B cell (primary cell): ENCODE data around the gene CCM2. TPM values are rescaled to one million over a fixed set of nuclear protein-coding genes. Genes with fewer than 3 reads are reported as not detected.

Experiments
- ATAC-seq: fragments of 200-7000 bp; cut with Tn5 transposase; one replicate; pipeline ENCODE4 v1.10.0; 2021; ENCODE audit warnings: low read depth, mild to moderate bottlenecking, moderate number of reproducible peaks, moderate library complexity
- CTCF ChIA-PET: fragments of 350-600 bp; sonication (Branson Sonifier 250); formaldehyde crosslinking; loops from one replicate; lab custom pipeline; 2021; ENCODE audit warnings: antibody characterized with exemption, inconsistent platforms; lab: Charles Lee
- POLR2A ChIA-PET: fragments of 350-600 bp; sonication (Branson Sonifier 250); formaldehyde crosslinking; loops from one replicate; lab custom pipeline; 2021; ENCODE audit warnings: antibody characterized with exemption; lab: Charles Lee
- DNase-seq: peaks from one replicate; pipeline ENCODE4 v3.0.0; 2013
- H2AFZ ChIP-seq: 2 replicates; pipeline ENCODE4 v1.6.1; 2012; ENCODE audit warnings: mild to moderate bottlenecking, low read depth, low read length; ENCODE audit not compliant: insufficient read depth, poor library complexity, severe bottlenecking
- H3K27ac ChIP-seq, 2 donors: 1 replicate in 1 of 2; 2 replicates in 1 of 2; pipeline ENCODE4 v1.5.1; 2012 to 2013; ENCODE audit warnings: low read length in 2 of 2, mild to moderate bottlenecking in 2 of 2, moderate library complexity in 1 of 2
- H3K27me3 ChIP-seq, 4 experiments: fragments of 200-600 bp in 1 of 4; sonication (generic) in 1 of 4; replicated peaks in 1 of 4; 1 replicate in 2 of 4; 2 replicates in 2 of 4; pipeline versions ENCODE4 v1.6.1 to v1.7.0; 2013 to 2016; ENCODE audit warnings: low read length in 3 of 4, mild to moderate bottlenecking in 2 of 4, mixed read lengths in 1 of 4, moderate library complexity in 1 of 4; ENCODE audit not compliant: insufficient read depth in 4 of 4, control insufficient read depth in 3 of 4; ENCODE audit errors: control extremely low read depth in 1 of 4
- H3K36me3 ChIP-seq, 2 experiments: replicated peaks in 1 of 2; 1 replicate in 1 of 2; 2 replicates in 1 of 2; pipeline versions ENCODE4 v1.6.1 to v1.7.1; 2013; ENCODE audit warnings: low read length in 1 of 2; ENCODE audit not compliant: insufficient read depth in 2 of 2, control insufficient read depth in 1 of 2; ENCODE audit errors: control extremely low read depth in 1 of 2, extremely low read depth in 1 of 2
- H3K4me1 ChIP-seq, 2 donors: fragments of 200-600 bp in 1 of 2; sonication (generic) in 1 of 2; 1 replicate in 1 of 2; 2 replicates in 1 of 2; pipeline versions ENCODE4 v1.5.1 to v1.6.1; 2013 to 2017; ENCODE audit warnings: low read length in 2 of 2; ENCODE audit not compliant: control insufficient read depth in 2 of 2, insufficient read depth in 2 of 2
- H3K4me2 ChIP-seq: replicated peaks from 2 replicates; pipeline ENCODE3; 2012; ENCODE audit warnings: mild to moderate bottlenecking, low read depth, low read length; ENCODE audit not compliant: poor library complexity, severe bottlenecking
- H3K4me3 ChIP-seq, 5 experiments: fragments of 200-600 bp in 1 of 5; sonication (generic) in 1 of 5; 1 replicate in 3 of 5; 2 replicates in 2 of 5; pipeline versions ENCODE4 v1.5.1 to v1.7.0; 2011 to 2016; ENCODE audit warnings: low read length in 4 of 5, mild to moderate bottlenecking in 4 of 5, low read depth in 2 of 5, control low read depth in 1 of 5, moderate library complexity in 1 of 5; ENCODE audit not compliant: insufficient read depth in 1 of 5; ENCODE audit errors: control extremely low read depth in 1 of 5, extremely low read depth in 1 of 5
- H3K79me2 ChIP-seq: fragments of 200-600 bp; sonication (generic); one replicate; pipeline ENCODE4 v1.6.0; 2016; ENCODE audit warnings: low read length; ENCODE audit not compliant: control insufficient read depth, insufficient read depth
- H3K9ac ChIP-seq: fragments of 200-600 bp; sonication (generic); 2 replicates; pipeline ENCODE4 v1.6.1; 2017; ENCODE audit warnings: mild to moderate bottlenecking, low read length, moderate library complexity
- H3K9me3 ChIP-seq, 3 donors: one replicate each; pipeline versions ENCODE4 v1.6.1 to v1.7.1; 2013; ENCODE audit warnings: low read length in 2 of 3; ENCODE audit not compliant: control insufficient read depth in 2 of 3, insufficient read depth in 1 of 3; ENCODE audit errors: control extremely low read depth in 1 of 3
- H4K20me1 ChIP-seq: 2 replicates; pipeline ENCODE4 v1.6.0; 2012; ENCODE audit warnings: mild to moderate bottlenecking, low read length; ENCODE audit not compliant: insufficient read depth, control insufficient read depth, poor library complexity, severe bottlenecking
- H3K27ac Mint-ChIP-seq: one replicate; pipeline ENCODE4 v1.8.0; 2021; ENCODE audit warnings: mixed read lengths
- H3K27me3 Mint-ChIP-seq: one replicate; pipeline ENCODE4 v1.8.0; 2021; ENCODE audit warnings: mixed read lengths
- H3K4me1 Mint-ChIP-seq: one replicate; pipeline ENCODE4 v1.8.0; 2021; ENCODE audit warnings: mixed read lengths
- H3K4me3 Mint-ChIP-seq: one replicate; pipeline ENCODE4 v1.8.0; 2021; ENCODE audit warnings: mixed read lengths
- H3K9me3 Mint-ChIP-seq: one replicate; pipeline ENCODE4 v1.8.0; 2022; ENCODE audit warnings: mixed read lengths; ENCODE audit not compliant: insufficient read depth
- EZH2 ChIP-seq: IDR thresholded peaks from 2 replicates; pipeline ENCODE4 v1.6.1; 2012; ENCODE audit warnings: borderline replicate concordance, low read depth, mild to moderate bottlenecking, moderate library complexity, low read length; ENCODE audit not compliant: insufficient read depth, poor library complexity, severe bottlenecking
- WGBS: methylation state at CpG from one replicate; pipeline ENCODE4 v1.1.5; 2013; ENCODE audit warnings: missing lambda C conversion rate; ENCODE audit not compliant: insufficient coverage; 5-methylcytosine and 5-hydroxymethylcytosine counted together
- intact Hi-C: fragments of 100-400 bp; cut with micrococcal nuclease; formaldehyde crosslinking; loops from one replicate; pipeline ENCODE4 v1.10.0; 2022
- polyA plus RNA-seq: library from polyadenylated mRNA; depleted of rRNA; stranded (reverse); fragments of >200 nt; gene quantifications from 2 replicates; pipeline ENCODE4 v1.2.3, GENCODE V29; 2012
- total RNA-seq, 2 donors: library from RNA; stranded (reverse); fragments of 120-200 nt in 1 of 2; gene quantifications; 1 replicate in 1 of 2; 2 replicates in 1 of 2; pipeline versions ENCODE4 v1.2.3 to v1.2.4, GENCODE V29; 2013 to 2022
- TF ChIP-seq, protein P1 (sequence below): fragments of 200-600 bp; IDR thresholded peaks from one replicate; pipeline ENCODE4 v1.8.0; 2022; ENCODE audit warnings: antibody characterized with exemption, mild to moderate bottlenecking

The CCM2 gene
- total and polyA plus RNA-seq, 2 donors (not counting 1 experiment from before 2014, with no cell fraction given), result 150 to 201 TPM

DNA sequence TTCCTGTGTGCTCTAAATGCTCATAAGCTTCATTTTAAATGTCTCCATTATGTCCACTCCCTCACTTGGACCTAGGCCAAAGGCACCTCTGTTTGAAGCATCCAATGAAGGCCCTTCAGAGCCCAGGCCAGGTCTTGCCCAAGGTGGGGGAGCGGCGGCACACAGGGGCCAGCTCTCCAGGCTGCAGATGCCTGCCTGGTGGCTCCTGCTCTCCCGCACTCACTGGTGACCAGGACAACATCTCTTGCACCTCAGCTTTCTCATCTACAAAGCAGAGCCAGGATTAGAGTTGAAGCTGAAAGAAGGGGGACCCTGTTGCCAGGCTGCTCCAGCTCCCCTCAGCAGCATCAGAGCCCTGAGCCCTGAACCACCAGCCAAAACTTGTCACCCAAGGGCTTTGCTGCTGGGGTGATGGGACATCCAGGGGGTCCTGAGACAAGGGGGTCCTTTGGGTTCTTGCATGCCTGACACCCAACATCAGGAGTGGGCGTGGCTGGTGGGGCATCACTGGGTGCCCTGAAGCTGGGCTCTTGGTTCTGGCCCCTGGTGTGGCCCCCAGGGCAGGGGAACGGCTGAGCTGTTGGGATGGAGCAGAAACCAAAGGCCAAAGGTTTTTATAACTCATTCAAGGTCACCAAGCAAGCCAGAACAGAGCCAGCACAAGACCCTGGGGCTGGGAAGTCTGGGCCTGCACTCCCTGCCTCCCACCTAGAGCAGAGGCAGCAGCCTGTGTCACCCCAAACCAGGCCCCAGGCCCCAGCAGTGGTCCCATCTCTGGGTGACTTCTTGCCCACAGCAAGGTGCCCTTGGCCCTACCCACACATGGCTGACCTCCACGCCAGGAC, 87.5 kb downstream of the CCM2 start:
- ATAC-seq, result no peak
- peaks cover 9% of the 10 kb centered on the region for H3K27me3 Mint-ChIP-seq
- 92% methylated on average over 6 of the region's 6 CpGs for WGBS

More for the DNA sequence above, 87.5 kb downstream of the CCM2 start:
- H3K4me3 Mint-ChIP-seq, result peak overlapping the region; percentile 73
- H3K9me3 Mint-ChIP-seq, result peaks cover under 1% of the 10 kb centered on the region
- CTCF ChIA-PET, result interaction anchor here (1.0 kb wide), 1 partner anchor 24 kb away, joined by 3 read pairs; no protein-coding TSS in a partner anchor
- intact Hi-C loops, result no loop called here
- Histone ChIP-seq H2AFZ (no peak overlapping the region), H3K9ac (no peak overlapping the region), H3K4me2 (peak overlapping the region; percentile 94), H3K4me3 (no peak overlapping the region), H4K20me1 (no peaks in the 10 kb centered on the region), H3K27me3 (peaks cover 0 to 26% (median 7%) of the 10 kb centered on the region in 4 experiments), H3K9me3 (peaks cover 0 to 4% (median 0%) of the 10 kb centered on the region in 3 donors), H3K79me2 (no peaks in the 10 kb centered on the region), H3K27ac (no peak overlapping the region), H3K36me3 (no peaks in the 10 kb centered on the region), H3K4me1 (peaks cover 14% of the 10 kb centered on the region in 2 donors)
- no peak for TF ChIP-seq EZH2
- TF ChIP-seq, protein P1, sequence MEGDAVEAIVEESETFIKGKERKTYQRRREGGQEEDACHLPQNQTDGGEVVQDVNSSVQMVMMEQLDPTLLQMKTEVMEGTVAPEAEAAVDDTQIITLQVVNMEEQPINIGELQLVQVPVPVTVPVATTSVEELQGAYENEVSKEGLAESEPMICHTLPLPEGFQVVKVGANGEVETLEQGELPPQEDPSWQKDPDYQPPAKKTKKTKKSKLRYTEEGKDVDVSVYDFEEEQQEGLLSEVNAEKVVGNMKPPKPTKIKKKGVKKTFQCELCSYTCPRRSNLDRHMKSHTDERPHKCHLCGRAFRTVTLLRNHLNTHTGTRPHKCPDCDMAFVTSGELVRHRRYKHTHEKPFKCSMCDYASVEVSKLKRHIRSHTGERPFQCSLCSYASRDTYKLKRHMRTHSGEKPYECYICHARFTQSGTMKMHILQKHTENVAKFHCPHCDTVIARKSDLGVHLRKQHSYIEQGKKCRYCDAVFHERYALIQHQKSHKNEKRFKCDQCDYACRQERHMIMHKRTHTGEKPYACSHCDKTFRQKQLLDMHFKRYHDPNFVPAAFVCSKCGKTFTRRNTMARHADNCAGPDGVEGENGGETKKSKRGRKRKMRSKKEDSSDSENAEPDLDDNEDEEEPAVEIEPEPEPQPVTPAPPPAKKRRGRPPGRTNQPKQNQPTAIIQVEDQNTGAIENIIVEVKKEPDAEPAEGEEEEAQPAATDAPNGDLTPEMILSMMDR, result no peak
- peaks cover 14% of the 10 kb centered on the region for H3K4me1 Mint-ChIP-seq
- H3K27ac Mint-ChIP-seq, result no peak overlapping the region
- POLR2A ChIA-PET, result no interaction called here
- DNase-seq, result no peak
